GM20000 (cell line): ENCODE data around the gene PCBP4.

Source experiments
- DNase-seq: peaks from one replicate; pipeline ENCODE4 v3.0.0; 2012; ENCODE audit warnings: low spot score
- TF ChIP-seq, protein P1 (sequence below): IDR thresholded peaks from 2 replicates; pipeline ENCODE4 v1.5.1; 2012; ENCODE audit warnings: mild to moderate bottlenecking, control low read depth; ENCODE audit errors: extremely low read depth, missing control alignments

The PCBP4 gene

DNA sequence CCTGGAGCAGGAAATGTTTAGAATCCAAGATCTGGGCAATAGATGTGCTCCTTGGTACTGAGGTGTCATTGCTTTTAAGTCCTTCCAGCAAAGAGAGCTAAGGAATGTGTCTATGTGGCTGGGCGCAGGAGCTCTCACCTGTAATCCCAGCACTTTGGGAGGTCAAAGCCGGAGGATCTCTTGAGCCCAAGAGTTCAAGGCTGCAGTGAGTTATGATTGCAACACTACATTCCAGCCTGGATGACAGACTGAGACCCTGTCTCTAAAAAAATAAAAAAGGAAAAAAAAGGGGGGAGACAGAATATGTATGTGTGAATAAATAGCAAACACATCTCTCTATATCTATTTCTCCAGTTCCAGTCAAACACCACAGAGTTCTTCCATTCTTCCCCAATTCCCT is 16.4 kb downstream of the PCBP4 start:
- no peak for DNase-seq
- TF ChIP-seq, protein P1, sequence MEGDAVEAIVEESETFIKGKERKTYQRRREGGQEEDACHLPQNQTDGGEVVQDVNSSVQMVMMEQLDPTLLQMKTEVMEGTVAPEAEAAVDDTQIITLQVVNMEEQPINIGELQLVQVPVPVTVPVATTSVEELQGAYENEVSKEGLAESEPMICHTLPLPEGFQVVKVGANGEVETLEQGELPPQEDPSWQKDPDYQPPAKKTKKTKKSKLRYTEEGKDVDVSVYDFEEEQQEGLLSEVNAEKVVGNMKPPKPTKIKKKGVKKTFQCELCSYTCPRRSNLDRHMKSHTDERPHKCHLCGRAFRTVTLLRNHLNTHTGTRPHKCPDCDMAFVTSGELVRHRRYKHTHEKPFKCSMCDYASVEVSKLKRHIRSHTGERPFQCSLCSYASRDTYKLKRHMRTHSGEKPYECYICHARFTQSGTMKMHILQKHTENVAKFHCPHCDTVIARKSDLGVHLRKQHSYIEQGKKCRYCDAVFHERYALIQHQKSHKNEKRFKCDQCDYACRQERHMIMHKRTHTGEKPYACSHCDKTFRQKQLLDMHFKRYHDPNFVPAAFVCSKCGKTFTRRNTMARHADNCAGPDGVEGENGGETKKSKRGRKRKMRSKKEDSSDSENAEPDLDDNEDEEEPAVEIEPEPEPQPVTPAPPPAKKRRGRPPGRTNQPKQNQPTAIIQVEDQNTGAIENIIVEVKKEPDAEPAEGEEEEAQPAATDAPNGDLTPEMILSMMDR, result no peak

- no peak for DNase-seq
Observed at GRCh38 chr3:51949121-51949520, 18.1 kb downstream of the PCBP4 start.

DNA sequence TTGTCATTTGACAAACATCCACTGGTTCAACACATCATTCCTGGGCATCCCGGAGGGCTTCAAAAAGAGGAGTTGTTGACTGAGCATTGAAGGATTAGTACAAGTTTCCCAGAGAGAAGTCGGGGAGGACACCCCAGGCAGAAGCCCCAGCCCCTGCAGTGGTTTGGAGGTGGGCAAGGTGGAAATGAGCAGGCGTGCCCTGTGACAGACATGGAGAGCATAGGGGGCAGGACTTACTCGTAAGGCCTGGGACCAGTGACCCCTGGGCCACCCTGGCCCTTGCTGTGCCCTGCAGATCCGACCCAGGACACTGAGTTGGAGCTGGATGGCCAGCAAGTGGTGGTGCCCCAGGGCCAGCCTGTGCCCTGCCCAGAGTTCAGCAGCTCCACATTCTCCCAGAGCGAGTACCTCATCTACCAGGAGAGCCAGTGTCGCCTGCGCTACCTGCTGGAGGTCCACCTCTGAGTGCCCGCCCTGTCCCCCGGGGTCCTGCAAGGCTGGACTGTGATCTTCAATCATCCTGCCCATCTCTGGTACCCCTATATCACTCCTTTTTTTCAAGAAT is 19.2 kb downstream of the PCBP4 start:
- DNase-seq, result no peak
- TF ChIP-seq, protein P1, result no peak

More at GRCh38 chr3:51949121-51949520, 18.1 kb downstream of the PCBP4 start:
- TF ChIP-seq, protein P1, result no peak

DNA sequence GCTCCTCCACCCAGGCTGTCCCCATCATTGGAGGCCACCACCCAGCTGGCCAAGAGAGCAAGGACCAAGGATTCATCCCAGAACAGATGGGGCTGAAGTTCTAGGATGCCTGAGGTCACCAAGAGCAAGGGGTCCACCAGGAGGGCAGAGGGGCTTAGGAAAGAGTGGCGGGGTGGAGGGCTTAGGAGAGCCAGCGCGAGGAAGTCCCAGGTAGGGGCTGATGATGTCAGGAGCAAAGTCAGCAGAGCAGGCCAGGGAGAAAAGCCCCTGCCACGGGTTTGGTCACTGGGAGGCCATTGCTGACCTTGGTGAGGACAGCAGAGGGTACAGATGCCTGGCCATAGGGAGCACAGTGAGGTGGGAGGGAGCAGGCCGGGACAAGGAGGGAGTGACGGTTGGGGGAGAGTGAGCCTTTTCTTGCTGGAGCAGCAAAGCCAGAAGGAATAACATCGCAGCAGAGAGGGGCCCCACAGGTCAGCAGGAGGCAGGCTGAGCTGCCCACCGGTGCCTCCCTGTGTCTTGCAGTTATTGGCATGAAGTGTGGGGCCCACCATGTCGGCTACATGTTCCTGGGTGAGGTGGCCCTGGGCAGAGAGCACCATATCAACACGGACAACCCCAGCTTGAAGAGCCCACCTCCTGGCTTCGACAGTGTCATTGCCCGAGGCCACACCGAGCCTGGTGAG is 19.9 kb downstream of the PCBP4 start:
- TF ChIP-seq, protein P1, result no peak
- no peak for DNase-seq

DNA sequence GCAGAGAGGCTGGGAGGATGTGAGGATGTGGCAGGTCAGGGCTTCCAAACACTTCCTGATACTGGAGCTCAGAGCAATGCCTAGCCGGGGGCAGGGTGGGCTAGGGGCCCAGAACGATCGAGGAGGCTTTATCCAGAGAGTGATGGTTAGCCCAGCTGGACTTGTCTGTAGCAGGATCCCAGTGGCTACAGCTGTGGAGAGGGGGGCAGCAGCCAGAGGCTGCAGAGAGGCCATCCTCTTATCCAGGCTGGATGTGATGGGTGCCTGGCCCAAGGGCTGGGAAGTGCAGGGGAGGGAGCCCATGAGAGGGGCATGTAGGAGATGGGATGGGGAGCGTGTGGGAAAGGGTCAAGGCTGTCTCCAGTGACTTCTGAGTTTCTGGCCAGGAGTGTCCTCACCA is 20.5 kb downstream of the PCBP4 start:
- no peak for DNase-seq
- TF ChIP-seq, protein P1, result no peak

DNA sequence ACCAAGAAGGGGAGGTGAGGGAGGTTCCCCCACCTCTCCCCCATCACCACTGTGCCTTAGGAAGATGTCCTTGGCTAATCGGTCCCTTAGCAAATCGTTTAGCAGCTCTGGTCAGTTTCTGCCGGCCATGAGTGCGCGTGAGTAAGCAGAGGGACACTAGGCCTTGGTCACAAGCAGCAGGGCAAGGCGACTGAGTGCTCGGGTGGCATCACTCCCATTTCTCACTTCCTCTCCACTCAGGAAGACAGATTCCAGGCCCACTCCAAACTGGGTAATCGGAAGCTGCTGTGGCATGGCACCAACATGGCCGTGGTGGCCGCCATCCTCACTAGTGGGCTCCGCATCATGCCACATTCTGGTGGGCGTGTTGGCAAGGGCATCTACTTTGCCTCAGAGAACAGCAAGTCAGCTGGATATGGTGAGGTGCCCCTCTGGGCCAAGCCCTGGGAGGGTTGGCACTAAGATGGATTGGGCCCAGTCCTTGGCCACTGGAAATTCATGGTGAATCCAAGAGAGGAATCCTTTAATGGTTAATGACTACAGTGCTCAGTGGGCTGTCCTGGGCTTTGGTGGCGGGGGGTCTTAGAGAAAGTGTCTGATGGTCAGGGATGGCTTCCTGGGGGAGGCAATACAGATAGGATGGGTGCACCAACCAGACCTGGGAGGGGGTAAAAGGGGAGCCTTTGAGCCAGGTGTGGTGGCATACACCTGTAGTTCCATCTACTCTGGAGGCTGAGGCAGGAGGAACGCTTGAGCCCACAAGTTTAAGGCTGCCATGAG is 21.1 kb downstream of the PCBP4 start:
- TF ChIP-seq, protein P1, result no peak
- no peak for DNase-seq
